CD4-positive, alpha-beta T cell (primary cell): ENCODE data around the gene ZNF701. TPM values are rescaled to one million over a fixed set of nuclear protein-coding genes. Genes with fewer than 3 reads are reported as not detected.
"Not testable (repeated sequence)": the region's sequence is repeated elsewhere in the genome, so short reads cannot be mapped to it uniquely, and the experiment has no call there.

Experiments
- ATAC-seq: fragments of 200-7000 bp; cut with Tn5 transposase; one replicate; pipeline ENCODE4 v1.10.0; 2022; ENCODE audit warnings: mild to moderate bottlenecking; ENCODE audit not compliant: poor library complexity
- CTCF ChIA-PET: fragments of 350-600 bp; sonication (Branson Sonifier 250); formaldehyde crosslinking; loops from one replicate; lab custom pipeline; 2021; ENCODE audit warnings: antibody characterized with exemption, inconsistent platforms; lab: Charles Lee
- POLR2A ChIA-PET: fragments of 350-600 bp; sonication (Branson Sonifier 250); formaldehyde crosslinking; loops from one replicate; lab custom pipeline; 2021; ENCODE audit warnings: antibody characterized with exemption, inconsistent platforms; lab: Charles Lee
- DNase-seq, 14 experiments: peaks; one replicate each; pipeline ENCODE4 v3.0.0-alpha.2; 2013 to 2020; ENCODE audit warnings: mixed read lengths in 2 of 14
- H3K27ac ChIP-seq, 2 donors: one replicate each; pipeline versions ENCODE4 v1.5.1 to v1.7.0; 2013; ENCODE audit warnings: low read length in 2 of 2, low read depth in 1 of 2, mild to moderate bottlenecking in 1 of 2
- H3K27me3 ChIP-seq, 2 experiments: 1 replicate in 1 of 2; 2 replicates in 1 of 2; pipeline versions ENCODE4 v1.6.1 to v1.7.0; 2013; ENCODE audit warnings: low read length in 2 of 2, control low read depth in 1 of 2, mild to moderate bottlenecking in 1 of 2, moderate library complexity in 1 of 2; ENCODE audit not compliant: insufficient read depth in 2 of 2, control insufficient read depth in 1 of 2
- H3K36me3 ChIP-seq: one replicate; pipeline ENCODE4 v1.6.1; 2013; ENCODE audit warnings: low read length, control low read depth; ENCODE audit not compliant: insufficient read depth
- H3K4me1 ChIP-seq: one replicate; pipeline ENCODE4 v1.6.1; 2013; ENCODE audit warnings: low read length, control low read depth; ENCODE audit not compliant: insufficient read depth
- H3K4me3 ChIP-seq: one replicate; pipeline ENCODE4 v1.5.1; 2013; ENCODE audit warnings: mild to moderate bottlenecking, low read length, moderate library complexity
- H3K9me3 ChIP-seq, 2 experiments: 1 replicate in 1 of 2; 2 replicates in 1 of 2; pipeline versions ENCODE4 v1.6.1 to v1.7.0; 2013; ENCODE audit warnings: low read length in 2 of 2, mild to moderate bottlenecking in 2 of 2, control low read depth in 1 of 2, moderate library complexity in 1 of 2; ENCODE audit not compliant: control insufficient read depth in 1 of 2, insufficient read depth in 1 of 2
- H3K27ac Mint-ChIP-seq: one replicate; pipeline ENCODE4 v1.8.0; 2020; ENCODE audit warnings: mixed read lengths
- H3K27me3 Mint-ChIP-seq: one replicate; pipeline ENCODE4 v1.8.0; 2021; ENCODE audit warnings: mixed read lengths
- H3K36me3 Mint-ChIP-seq: one replicate; pipeline ENCODE4 v1.8.0; 2021; ENCODE audit warnings: low read depth, mixed read lengths
- H3K4me1 Mint-ChIP-seq: one replicate; pipeline ENCODE4 v1.8.0; 2021; ENCODE audit warnings: low read depth, mixed read lengths
- H3K4me3 Mint-ChIP-seq: one replicate; pipeline ENCODE4 v1.8.0; 2020; ENCODE audit warnings: mild to moderate bottlenecking, mixed read lengths
- H3K9me3 Mint-ChIP-seq: one replicate; pipeline ENCODE4 v1.8.0; 2020; ENCODE audit warnings: mixed read lengths
- intact Hi-C, 2 experiments: fragments of 100-400 bp; cut with DNase I in 1 of 2; cut with micrococcal nuclease in 1 of 2; formaldehyde crosslinking; loops; one replicate each; pipeline versions ENCODE4 v1.15.1 to v1.9.0; 2023 to 2025; cut with DNase I, micrococcal nuclease
- total RNA-seq, 174 experiments: library from RNA in 2 of 174; stranded (reverse) in 2 of 174; gene quantifications; one replicate each; pipeline ENCODE4 v1.2.3 and lab custom pipeline; 2021 to 2026
- TF ChIP-seq, protein P1 (sequence below): fragments of 200-600 bp; IDR thresholded peaks from one replicate; pipeline ENCODE4 v1.8.0; 2022; ENCODE audit warnings: antibody characterized with exemption, mild to moderate bottlenecking

ZNF701 gene
- total RNA-seq, 2 experiments from 2014 or later: 7.9 to 8.2 TPM

DNA sequence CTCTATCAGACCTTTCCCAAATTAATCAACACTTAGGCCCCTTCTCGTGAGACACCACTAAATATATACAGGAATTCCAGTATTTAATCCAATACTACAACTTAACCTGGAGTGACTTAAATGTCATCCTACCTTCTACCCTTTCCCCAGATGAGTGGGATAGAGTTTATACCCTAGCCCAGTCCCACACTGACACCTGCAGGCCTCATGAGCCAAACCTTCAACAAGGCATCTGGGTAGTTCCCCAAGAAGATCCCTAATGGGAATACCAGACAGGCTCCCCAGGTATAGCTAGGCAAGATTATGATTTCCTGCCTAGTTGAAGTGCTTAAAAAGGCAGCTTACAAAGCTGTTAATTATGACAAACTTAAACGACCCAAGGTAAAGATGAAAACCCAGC, 52.2 kb downstream of the ZNF701 start:
- POLR2A ChIA-PET: no interaction called here
- Histone ChIP-seq H3K9me3 (peaks cover 0 to 14% of the 10 kb centered on the region in 2 experiments), H3K36me3 (peaks cover 71% of the 10 kb centered on the region), H3K27me3 (no peaks in the 10 kb centered on the region), H3K27ac (no peak overlapping the region), H3K4me1 (no peaks in the 10 kb centered on the region), H3K4me3 (no peak overlapping the region)
- ATAC-seq (no peak), DNase-seq (no peak)
- intact Hi-C loops: no loop called here
- TF ChIP-seq, protein P1, sequence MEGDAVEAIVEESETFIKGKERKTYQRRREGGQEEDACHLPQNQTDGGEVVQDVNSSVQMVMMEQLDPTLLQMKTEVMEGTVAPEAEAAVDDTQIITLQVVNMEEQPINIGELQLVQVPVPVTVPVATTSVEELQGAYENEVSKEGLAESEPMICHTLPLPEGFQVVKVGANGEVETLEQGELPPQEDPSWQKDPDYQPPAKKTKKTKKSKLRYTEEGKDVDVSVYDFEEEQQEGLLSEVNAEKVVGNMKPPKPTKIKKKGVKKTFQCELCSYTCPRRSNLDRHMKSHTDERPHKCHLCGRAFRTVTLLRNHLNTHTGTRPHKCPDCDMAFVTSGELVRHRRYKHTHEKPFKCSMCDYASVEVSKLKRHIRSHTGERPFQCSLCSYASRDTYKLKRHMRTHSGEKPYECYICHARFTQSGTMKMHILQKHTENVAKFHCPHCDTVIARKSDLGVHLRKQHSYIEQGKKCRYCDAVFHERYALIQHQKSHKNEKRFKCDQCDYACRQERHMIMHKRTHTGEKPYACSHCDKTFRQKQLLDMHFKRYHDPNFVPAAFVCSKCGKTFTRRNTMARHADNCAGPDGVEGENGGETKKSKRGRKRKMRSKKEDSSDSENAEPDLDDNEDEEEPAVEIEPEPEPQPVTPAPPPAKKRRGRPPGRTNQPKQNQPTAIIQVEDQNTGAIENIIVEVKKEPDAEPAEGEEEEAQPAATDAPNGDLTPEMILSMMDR: no peak
- CTCF ChIA-PET: no interaction called here
- Mint-ChIP-seq H3K4me3 (no peak overlapping the region), H3K27me3 (no peaks in the 10 kb centered on the region), H3K36me3 (no peaks in the 10 kb centered on the region), H3K9me3 (no peaks in the 10 kb centered on the region), H3K27ac (no peak overlapping the region), H3K4me1 (peaks cover 18% of the 10 kb centered on the region)

DNA sequence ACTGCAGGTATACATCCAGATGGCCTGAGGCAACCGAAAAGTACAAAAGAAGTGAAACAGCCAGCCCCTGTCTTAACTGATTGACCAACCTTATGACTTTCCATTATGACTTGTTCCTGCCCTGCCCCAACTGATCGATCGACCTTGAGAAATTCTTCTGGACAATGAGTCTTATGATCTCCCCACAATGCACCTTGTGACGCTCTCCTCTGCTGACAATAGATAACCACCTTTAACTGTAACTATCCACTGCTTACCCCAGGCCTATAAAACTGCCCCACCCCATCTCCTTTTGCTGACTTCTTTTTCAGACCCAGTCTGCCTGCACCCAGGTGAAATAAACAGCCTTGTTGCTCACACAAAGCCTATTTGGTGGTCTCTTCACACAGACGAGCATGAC, 56.8 kb downstream of the ZNF701 start:
- H3K4me3 Mint-ChIP-seq: no peak overlapping the region
- DNase-seq: no peak
- H3K4me1 Mint-ChIP-seq: peaks cover 16% of the 10 kb centered on the region
- no peak overlapping the region for H3K27ac ChIP-seq
- H3K27ac Mint-ChIP-seq: no peak overlapping the region
- H3K36me3 ChIP-seq: peaks cover 55% of the 10 kb centered on the region
- CTCF ChIA-PET: no interaction called here
- H3K27me3 Mint-ChIP-seq: no peaks in the 10 kb centered on the region
- no peaks in the 10 kb centered on the region for H3K27me3 ChIP-seq
- H3K9me3 ChIP-seq: peaks cover 0 to 4% of the 10 kb centered on the region in 2 experiments
- intact Hi-C loops: no loop called here
- ATAC-seq: no peak
- H3K4me1 ChIP-seq: no peaks in the 10 kb centered on the region
- H3K36me3 Mint-ChIP-seq: peaks cover 42% of the 10 kb centered on the region
- TF ChIP-seq, protein P1: no peak
- POLR2A ChIA-PET: no interaction called here
- no peaks in the 10 kb centered on the region for H3K9me3 Mint-ChIP-seq
- no peak overlapping the region for H3K4me3 ChIP-seq

DNA sequence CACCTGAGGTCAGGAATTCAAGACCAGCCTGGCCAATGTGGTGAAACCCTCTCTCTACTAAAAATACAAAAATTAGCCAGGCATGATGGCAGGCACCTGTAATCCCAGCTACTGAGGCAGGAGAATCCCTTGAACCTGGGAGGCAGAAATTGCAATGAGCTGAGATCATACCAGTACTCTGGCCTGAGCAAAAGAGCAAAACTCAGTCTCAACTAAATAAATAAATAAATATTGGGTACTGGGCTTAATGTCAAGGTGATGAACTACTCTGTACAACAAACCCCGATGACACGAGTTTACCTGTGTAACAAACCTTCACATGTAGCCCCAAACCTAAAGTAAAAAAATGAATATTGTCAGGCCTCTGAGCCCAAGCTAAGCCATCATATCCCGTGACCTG, 57.4 kb downstream of the ZNF701 start:
- Mint-ChIP-seq H3K36me3 (peaks cover 48% of the 10 kb centered on the region), H3K4me1 (peaks cover 20% of the 10 kb centered on the region)
- H3K27me3 Mint-ChIP-seq, ATAC-seq, POLR2A ChIA-PET, H3K27ac ChIP-seq, H3K9me3 ChIP-seq, H3K4me3 ChIP-seq, H3K27ac Mint-ChIP-seq, H3K27me3 ChIP-seq, H3K4me1 ChIP-seq, H3K9me3 Mint-ChIP-seq, intact Hi-C loops, DNase-seq, CTCF ChIA-PET, H3K4me3 Mint-ChIP-seq: not testable (repeated sequence)
- peaks cover 51% of the 10 kb centered on the region for H3K36me3 ChIP-seq
